ENCODE measurements around the gene GNAO1.

DNA sequence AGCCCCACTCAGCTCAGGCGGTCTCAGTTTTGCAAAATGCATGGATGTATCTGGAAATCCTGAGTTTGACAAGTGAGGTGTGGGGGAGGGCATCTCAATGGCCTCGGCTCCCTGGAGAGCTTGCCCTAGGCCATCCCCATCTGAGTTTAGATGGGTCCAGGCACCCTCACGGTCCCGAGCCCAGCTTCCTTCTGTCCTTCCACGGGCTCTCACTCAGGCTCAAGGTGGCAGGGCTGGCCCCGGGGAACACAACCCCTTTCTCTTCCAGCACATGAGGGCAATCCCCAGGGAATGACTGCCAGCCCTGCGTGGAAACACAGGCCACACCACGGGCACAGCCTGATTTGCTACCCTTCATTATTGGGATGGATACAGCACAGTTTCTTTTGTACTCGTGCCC is 175.7 kb downstream of the GNAO1 start:
- TF ChIP-seq CTCF (optimal IDR thresholded peaks at IDR 0.05 in 1 of 3, IDR thresholded peaks at IDR 0.05 in 1 of 3, conservative IDR thresholded peaks at IDR 0.05 in 1 of 3; ENCODE audit: extremely low read depth in 1 of 3, insufficient read depth in 2 of 3, low read length in 3 of 3) (no peak), EZH2 (IDR thresholded peaks at IDR 0.05; ENCODE audit: low read length) (no peak)

All from keratinocyte (primary cell).